ENCODE data around the gene PFAS. TPM values are rescaled to one million over a fixed set of nuclear protein-coding genes. Genes with fewer than 3 reads are reported as not detected.
A peak's percentile ranks its signal among the peaks of the same experiment; 100 is the strongest.

PFAS gene
- total and polyA plus RNA-seq, 4 experiments from 2014 or later = 8.9 to 29.1 (median 18.9) TPM

DNA sequence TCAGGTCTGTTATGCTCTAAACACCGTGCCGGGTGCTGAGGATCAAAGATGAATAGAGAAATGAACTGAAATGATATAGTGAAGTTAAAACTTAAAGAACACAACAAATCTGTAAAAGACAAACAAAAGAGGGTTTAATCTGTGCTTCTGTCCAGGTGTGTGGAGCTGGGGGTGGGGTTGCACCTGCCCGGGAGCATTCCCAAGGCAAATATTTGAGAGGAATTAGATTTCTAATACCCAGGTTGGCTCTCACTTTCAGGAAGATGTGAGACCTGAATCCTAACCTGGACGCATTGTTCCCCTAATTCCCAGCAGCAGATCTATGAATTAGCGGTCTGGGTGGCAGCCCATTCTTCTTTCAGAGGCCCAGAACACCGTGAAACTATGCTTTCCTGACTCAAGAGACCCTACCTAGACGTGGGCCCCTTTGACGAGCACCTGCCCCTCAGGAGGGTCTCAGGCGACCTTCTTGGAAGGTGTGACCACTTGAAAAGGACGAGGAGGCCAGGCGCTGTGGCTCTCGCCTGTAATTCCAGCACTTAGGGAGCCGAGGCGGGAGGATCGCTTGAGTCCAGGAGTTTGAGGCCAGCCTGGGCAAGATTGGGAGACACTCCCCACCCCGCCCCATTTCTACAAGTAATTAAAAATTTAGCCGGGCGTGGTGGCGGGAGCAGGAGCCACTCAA lies 38.7 kb downstream of the PFAS start:
- Mint-ChIP-seq H3K4me3 (peak overlapping the region; percentile 93 to 98 (median 97)), H3K4me1 (peaks cover 25 to 70% (median 46%) of the 10 kb centered on the region in 4 donors)
- CTCF ChIA-PET (ENCODE audit: partially characterized antibody) = interaction anchor here (0.6 to 3.5 kb wide), 5 partner anchors 13 to 178 kb away, joined by 3 to 14 read pairs (median 3); partner anchors contain the start of gene CTC1

DNA sequence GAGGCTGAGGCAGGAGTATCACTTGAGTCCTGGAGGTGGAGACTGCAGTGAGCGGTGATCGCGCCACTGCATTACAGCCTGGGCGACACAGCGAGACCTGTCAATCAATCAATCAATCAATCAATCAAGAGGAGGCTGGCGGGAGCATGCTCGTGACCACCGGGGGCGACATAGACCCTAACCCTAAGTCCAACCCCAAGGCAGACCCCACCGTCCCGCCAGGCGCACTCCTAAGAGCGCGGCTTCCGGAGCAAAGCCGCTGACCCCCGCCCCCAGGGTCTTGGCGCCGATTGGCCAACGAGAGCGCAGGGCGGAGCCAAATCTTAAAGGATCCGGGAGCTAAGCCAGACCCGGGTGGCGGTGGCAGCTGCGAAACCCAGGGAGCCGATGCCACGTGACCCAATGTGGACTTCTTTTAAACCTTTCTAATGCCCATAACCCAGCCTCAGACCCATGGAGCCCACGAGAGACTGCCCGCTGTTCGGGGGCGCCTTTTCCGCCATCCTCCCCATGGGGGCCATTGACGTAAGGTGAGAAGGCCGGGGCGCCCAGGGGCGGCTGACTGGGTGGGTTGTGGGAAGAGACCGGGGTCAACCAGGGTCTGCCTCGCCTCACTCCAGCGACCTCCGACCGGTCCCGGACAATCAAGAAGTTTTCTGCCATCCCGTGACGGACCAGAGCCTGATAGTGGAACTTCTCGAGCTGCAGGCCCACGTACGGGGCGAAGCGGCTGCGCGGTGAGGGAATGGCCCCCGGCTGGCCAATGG lies 39.4 kb downstream of the PFAS start, which contains the start of gene RANGRF:
RANGRF (plus strand) TSS at position 335 of the 767 bp plus-strand sequence; CDS start at position 454, 119 bp downstream.
- Histone ChIP-seq H3K4me1 (ENCODE audit: insufficient read depth, low read length) (peaks cover 49% of the 10 kb centered on the region), H3K36me3 (ENCODE audit: insufficient read depth, low read length) (no peaks in the 10 kb centered on the region), H3K27ac (ENCODE audit: low read depth, low read length) (peak within 1 kb of the TSS; percentile 83), H3K9me3 (ENCODE audit: control insufficient read depth in 1 of 2, low read length in 2 of 2) (no peaks in the 10 kb centered on the region), H3K4me3 (ENCODE audit: low read length in 2 of 2) (peak within 1 kb of the TSS; percentile 88 to 98), H3K27me3 (ENCODE audit: insufficient read depth, low read length) (no peaks in the 10 kb centered on the region)
- intact Hi-C loops (cut with micrococcal nuclease) = loop anchor here (1.0 to 5.0 kb wide), 4 partner anchors 8 to 356 kb away; partner anchors contain the start of genes CNTROB, PFAS and TRAPPC1
- CTCF ChIA-PET (ENCODE audit: partially characterized antibody) = interaction anchor here (0.6 to 3.5 kb wide), 6 partner anchors 12 to 228 kb away, joined by 3 to 14 read pairs (median 4); partner anchors contain the start of gene CTC1
- H3K4me1 Mint-ChIP-seq = peaks cover 23 to 69% (median 44%) of the 10 kb centered on the region in 4 donors
- DNase-seq = peak; percentile 70 to 83 (median 73)
- H3K4me3 Mint-ChIP-seq = peak within 1 kb of the TSS; percentile 93 to 98 (median 97)
- peaks cover 0 to 7% of the 10 kb centered on the region in 2 donors for H3K36me3 Mint-ChIP-seq
- POLR2A ChIA-PET (ENCODE audit: partially characterized antibody) = interaction anchor here (0.6 to 6.9 kb wide), 18 partner anchors 11 to 602 kb away, joined by 3 to 100 read pairs (median 5); partner anchors contain the start of genes ALOX12B, AURKB, BORCS6 and CTC1
- no peaks in the 10 kb centered on the region for H3K9me3 Mint-ChIP-seq
- H3K27me3 Mint-ChIP-seq = no peaks in the 10 kb centered on the region
- peak within 1 kb of the TSS; percentile 94 to 98 (median 97) for H3K27ac Mint-ChIP-seq

More for the DNA sequence above, 38.7 kb downstream of the PFAS start:
- intact Hi-C loops (cut with micrococcal nuclease) = loop anchor here (1.0 to 5.0 kb wide), 4 partner anchors 9 to 355 kb away; partner anchors contain the start of genes CNTROB, PFAS and TRAPPC1
- POLR2A ChIA-PET (ENCODE audit: partially characterized antibody) = interaction anchor here (0.9 to 6.9 kb wide), 14 partner anchors 12 to 601 kb away, joined by 3 to 100 read pairs (median 6); partner anchors contain the start of genes ALOX12B, AURKB, BORCS6 and CTC1
- Histone ChIP-seq H3K9me3 (ENCODE audit: control insufficient read depth in 1 of 2, low read length in 2 of 2) (no peaks in the 10 kb centered on the region), H3K4me1 (ENCODE audit: insufficient read depth, low read length) (peaks cover 52% of the 10 kb centered on the region), H3K36me3 (ENCODE audit: insufficient read depth, low read length) (no peaks in the 10 kb centered on the region), H3K4me3 (ENCODE audit: low read length in 2 of 2) (peak overlapping the region; percentile 88 to 98), H3K27me3 (ENCODE audit: insufficient read depth, low read length) (no peaks in the 10 kb centered on the region), H3K27ac (ENCODE audit: low read depth, low read length) (peak overlapping the region; percentile 83)
- H3K27me3 Mint-ChIP-seq = no peaks in the 10 kb centered on the region
- H3K36me3 Mint-ChIP-seq = peaks cover 0 to 7% of the 10 kb centered on the region in 2 donors
- peak overlapping the region; percentile 94 to 98 (median 97) for H3K27ac Mint-ChIP-seq
- no peak for DNase-seq
- no peaks in the 10 kb centered on the region for H3K9me3 Mint-ChIP-seq

DNA sequence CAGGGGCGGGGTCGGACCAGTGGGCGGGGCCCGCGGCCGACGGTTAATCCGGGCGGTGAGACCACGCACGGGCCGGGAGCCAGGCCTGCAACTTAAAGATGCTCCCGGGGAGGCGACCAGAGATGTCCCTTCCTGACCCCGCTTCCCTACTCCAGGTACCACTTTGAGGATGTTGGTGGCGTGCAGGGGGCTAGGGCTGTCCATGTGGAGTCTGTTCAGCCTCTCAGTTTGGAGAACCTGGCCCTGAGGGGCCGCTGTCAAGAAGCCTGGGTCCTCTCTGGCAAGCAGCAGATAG lies 40.0 kb downstream of the PFAS start:
- peaks cover 20 to 64% (median 42%) of the 10 kb centered on the region in 4 donors for H3K4me1 Mint-ChIP-seq
- ChIA-PET POLR2A (ENCODE audit: partially characterized antibody) (interaction anchor here (0.6 to 6.9 kb wide), 17 partner anchors 11 to 602 kb away, joined by 3 to 100 read pairs (median 5); partner anchors contain the start of genes ALOX12B, AURKB, BORCS6 and CTC1), CTCF (ENCODE audit: partially characterized antibody) (interaction anchor here (0.6 to 3.5 kb wide), 5 partner anchors 11 to 229 kb away, joined by 3 to 14 read pairs (median 4); partner anchors contain the start of gene CTC1)
- H3K27ac ChIP-seq (ENCODE audit: low read depth, low read length) = peak overlapping the region; percentile 83
- DNase-seq = no peak
- H3K9me3 ChIP-seq (ENCODE audit: control insufficient read depth in 1 of 2, low read length in 2 of 2) = no peaks in the 10 kb centered on the region
- peak overlapping the region; percentile 93 to 98 (median 97) for H3K4me3 Mint-ChIP-seq
- peak overlapping the region; percentile 88 to 98 for H3K4me3 ChIP-seq (ENCODE audit: low read length in 2 of 2)
- no peaks in the 10 kb centered on the region for H3K36me3 ChIP-seq (ENCODE audit: insufficient read depth, low read length)
- no peaks in the 10 kb centered on the region for H3K27me3 ChIP-seq (ENCODE audit: insufficient read depth, low read length)
- H3K27ac Mint-ChIP-seq = peak overlapping the region; percentile 83 to 98 (median 95)
- no peaks in the 10 kb centered on the region for H3K27me3 Mint-ChIP-seq
- peaks cover 0 to 7% of the 10 kb centered on the region in 2 donors for H3K36me3 Mint-ChIP-seq
- peaks cover 44% of the 10 kb centered on the region for H3K4me1 ChIP-seq (ENCODE audit: insufficient read depth, low read length)
- no peaks in the 10 kb centered on the region for H3K9me3 Mint-ChIP-seq
- intact Hi-C loops (cut with micrococcal nuclease) = loop anchor here (5.0 kb wide), 1 partner anchor 357 kb away; the partner anchor contains the start of genes CNTROB and TRAPPC1

DNA sequence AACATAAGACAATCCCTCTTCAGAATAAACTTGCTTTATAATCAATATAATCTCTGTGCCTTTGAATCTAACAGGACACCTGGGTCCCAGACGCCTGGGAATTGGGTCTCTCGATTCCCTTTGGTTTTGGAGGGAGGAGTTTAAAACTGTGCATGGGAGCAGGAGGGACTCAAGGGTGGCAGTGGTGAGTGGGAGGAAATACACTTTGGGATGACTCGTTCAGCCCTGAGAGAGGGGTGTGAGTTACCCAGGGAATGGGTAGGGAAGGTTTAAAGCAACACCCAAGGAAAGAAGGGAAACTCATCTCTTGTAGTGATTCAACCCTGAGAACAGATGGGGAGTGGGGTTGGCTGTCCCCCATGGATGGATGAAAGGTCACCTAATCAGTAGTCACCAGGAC lies 41.0 kb downstream of the PFAS start:
- H3K27me3 ChIP-seq (ENCODE audit: insufficient read depth, low read length) = no peaks in the 10 kb centered on the region
- intact Hi-C loops (cut with micrococcal nuclease) = no loop called here
- Mint-ChIP-seq H3K4me1 (peaks cover 21 to 64% (median 43%) of the 10 kb centered on the region in 4 donors), H3K27me3 (no peaks in the 10 kb centered on the region), H3K9me3 (no peaks in the 10 kb centered on the region), H3K36me3 (peaks cover 0 to 7% of the 10 kb centered on the region in 2 donors), H3K4me3 (peak overlapping the region; percentile 17 to 98 (median 97)), H3K27ac (peak overlapping the region in 5 of 7 donors; percentile 9 to 75 (median 57))
- POLR2A ChIA-PET (ENCODE audit: partially characterized antibody) = interaction anchor here (1.0 to 6.9 kb wide), 2 partner anchors 44 to 68 kb away, joined by 3 to 100 read pairs; partner anchors contain the start of genes CTC1 and PFAS
- no peaks in the 10 kb centered on the region for H3K36me3 ChIP-seq (ENCODE audit: insufficient read depth, low read length)
- peaks cover 40% of the 10 kb centered on the region for H3K4me1 ChIP-seq (ENCODE audit: insufficient read depth, low read length)
- no peak for DNase-seq
- no peak overlapping the region for H3K27ac ChIP-seq (ENCODE audit: low read depth, low read length)
- CTCF ChIA-PET (ENCODE audit: partially characterized antibody) = no interaction called here
- H3K4me3 ChIP-seq (ENCODE audit: low read length in 2 of 2) = no peak overlapping the region
- no peaks in the 10 kb centered on the region for H3K9me3 ChIP-seq (ENCODE audit: control insufficient read depth in 1 of 2, low read length in 2 of 2)

DNA sequence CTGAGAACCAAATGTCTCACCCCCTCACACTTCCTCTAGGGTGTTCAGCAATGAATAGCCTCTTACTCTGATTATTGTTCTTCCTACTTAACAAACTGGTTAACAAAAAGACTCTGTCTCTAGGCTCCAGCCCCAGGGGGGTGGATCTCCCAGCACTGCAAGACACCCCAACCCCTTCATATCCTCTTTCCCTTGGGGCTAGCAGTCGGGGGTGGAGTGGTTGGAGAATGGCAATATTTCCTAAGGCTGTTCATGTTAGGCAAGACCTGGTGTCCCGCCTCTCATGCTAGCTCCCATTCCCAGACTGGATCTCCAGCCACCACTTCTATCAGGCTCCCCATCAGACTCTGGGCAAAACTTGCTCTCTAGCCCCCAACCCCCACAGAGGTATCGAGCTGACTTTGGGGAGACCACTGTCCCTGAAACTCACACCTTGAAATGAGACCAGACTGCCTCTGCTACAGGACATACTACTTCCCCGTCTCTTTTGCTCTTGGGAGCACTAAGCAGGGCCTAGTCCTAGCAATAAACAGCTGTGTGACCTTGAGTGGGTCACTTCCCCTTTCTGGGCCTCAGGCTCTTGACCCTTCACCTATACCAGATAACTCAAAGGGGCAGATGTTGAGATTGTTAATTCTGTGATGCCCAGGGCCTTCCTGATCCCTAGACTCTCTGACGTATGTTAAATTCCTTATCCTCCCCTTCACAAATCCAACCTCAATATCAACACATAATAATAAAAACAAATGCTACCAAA lies 43.7 kb downstream of the PFAS start:
- H3K27ac ChIP-seq (ENCODE audit: low read depth, low read length) = no peak overlapping the region
- no peaks in the 10 kb centered on the region for H3K9me3 ChIP-seq (ENCODE audit: control insufficient read depth in 1 of 2, low read length in 2 of 2)
- peaks cover 39% of the 10 kb centered on the region for H3K4me1 ChIP-seq (ENCODE audit: insufficient read depth, low read length)
- Mint-ChIP-seq H3K27ac (peak overlapping the region in 6 of 7 donors; percentile 25 to 85 (median 65)), H3K27me3 (no peaks in the 10 kb centered on the region), H3K4me1 (peaks cover 22 to 70% (median 41%) of the 10 kb centered on the region in 4 donors), H3K36me3 (peaks cover 0 to 7% of the 10 kb centered on the region in 2 donors), H3K9me3 (no peaks in the 10 kb centered on the region), H3K4me3 (peak overlapping the region in 5 of 8 donors; percentile 15 to 64 (median 29))
- intact Hi-C loops (cut with micrococcal nuclease) = no loop called here
- ChIA-PET CTCF (ENCODE audit: partially characterized antibody) (interaction anchor here (0.6 to 8.9 kb wide), 3 partner anchors 8 to 65 kb away, joined by 3 to 116 read pairs (median 4); partner anchors contain the start of genes CTC1 and PFAS), POLR2A (ENCODE audit: partially characterized antibody) (interaction anchor here (0.8 to 1.3 kb wide), 3 partner anchors 43 to 70 kb away, joined by 3 to 5 read pairs (median 3); partner anchors contain the start of genes CTC1 and PFAS)
- no peak for DNase-seq
- H3K4me3 ChIP-seq (ENCODE audit: low read length in 2 of 2) = no peak overlapping the region
- H3K36me3 ChIP-seq (ENCODE audit: insufficient read depth, low read length) = no peaks in the 10 kb centered on the region
- H3K27me3 ChIP-seq (ENCODE audit: insufficient read depth, low read length) = no peaks in the 10 kb centered on the region

DNA sequence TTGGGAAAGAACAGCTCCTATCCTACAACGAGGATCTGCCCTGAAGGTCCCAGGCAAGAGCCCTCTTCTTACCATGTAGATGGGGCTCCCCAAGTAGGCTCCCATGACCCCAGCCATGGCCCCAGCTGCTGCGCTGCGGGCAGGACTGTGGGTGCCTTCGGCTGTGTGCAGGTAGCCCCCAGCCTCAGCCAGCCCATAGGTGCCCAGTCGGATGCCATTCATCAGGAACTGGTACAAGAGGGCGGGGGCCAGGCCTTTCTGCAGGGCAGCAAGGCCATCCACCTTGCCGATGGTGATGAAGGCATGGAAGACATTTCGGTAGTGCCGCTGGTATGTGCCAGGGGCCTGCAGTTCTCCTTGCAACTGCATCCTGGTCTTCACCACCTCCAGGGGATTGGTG lies 45.3 kb downstream of the PFAS start:
- Mint-ChIP-seq H3K4me3 (peak overlapping the region; percentile 91 to 97 (median 94)), H3K27ac (peak overlapping the region; percentile 92 to 98 (median 96)), H3K27me3 (no peaks in the 10 kb centered on the region), H3K9me3 (no peaks in the 10 kb centered on the region), H3K36me3 (peaks cover 0 to 3% of the 10 kb centered on the region in 2 donors), H3K4me1 (peaks cover 20 to 55% (median 33%) of the 10 kb centered on the region in 4 donors)
- no peak for DNase-seq
- H3K27me3 ChIP-seq (ENCODE audit: insufficient read depth, low read length) = no peaks in the 10 kb centered on the region
- H3K9me3 ChIP-seq (ENCODE audit: control insufficient read depth in 1 of 2, low read length in 2 of 2) = no peaks in the 10 kb centered on the region
- intact Hi-C loops (cut with micrococcal nuclease) = no loop called here
- peaks cover 31% of the 10 kb centered on the region for H3K4me1 ChIP-seq (ENCODE audit: insufficient read depth, low read length)
- H3K36me3 ChIP-seq (ENCODE audit: insufficient read depth, low read length) = no peaks in the 10 kb centered on the region
- H3K27ac ChIP-seq (ENCODE audit: low read depth, low read length) = peak overlapping the region; percentile 73
- ChIA-PET CTCF (ENCODE audit: partially characterized antibody) (interaction anchor here (1.4 to 8.9 kb wide), 10 partner anchors 8 to 234 kb away, joined by 3 to 116 read pairs (median 10); partner anchors contain the start of genes ALOXE3, CTC1 and PFAS), POLR2A (ENCODE audit: partially characterized antibody) (interaction anchor here (1.1 to 3.3 kb wide), 14 partner anchors 46 to 215 kb away, joined by 3 to 107 read pairs (median 10); partner anchors contain the start of genes BORCS6, CTC1, PER1 and PFAS)
- H3K4me3 ChIP-seq (ENCODE audit: low read length in 2 of 2) = no peak overlapping the region

All from CD4-positive, alpha-beta memory T cell (primary cell).